Fibroblast of gingiva (primary cell): ENCODE measurements around the gene UBR4.
"Not testable (repeated sequence)": the region's sequence is repeated elsewhere in the genome, so short reads cannot be mapped to it uniquely, and the experiment has no call there.

ENCODE experiments used
- DNase-seq: peaks from one replicate; pipeline ENCODE4 v3.0.0-alpha.2; 2011; ENCODE audit warnings: low read depth

The UBR4 gene

GRCh38 chr1:19190468-19190867 lies 19.6 kb downstream of the UBR4 start:
- DNase-seq = no peak

DNA sequence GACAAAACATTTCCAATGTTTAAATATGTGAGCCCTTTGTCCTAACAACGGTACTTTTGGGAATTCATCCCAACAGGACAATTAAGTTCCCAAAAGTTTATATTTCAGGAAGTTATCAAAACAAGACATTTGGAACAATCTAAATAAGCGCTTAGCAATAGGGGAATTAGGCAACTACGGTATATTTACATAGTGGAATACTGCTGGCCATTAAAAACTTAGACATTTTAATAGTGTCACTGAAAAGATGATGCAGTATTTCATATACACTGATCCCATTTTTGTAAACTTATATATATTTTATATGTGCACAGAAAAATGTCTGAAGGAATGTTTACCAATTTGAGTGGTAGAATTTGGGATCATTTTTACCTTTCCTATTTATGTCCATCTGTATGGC lies 20.8 kb downstream of the UBR4 start:
- DNase-seq = no peak

- no peak for DNase-seq
Measured at GRCh38 chr1:19187852-19188251, 22.2 kb downstream of the UBR4 start.

DNA sequence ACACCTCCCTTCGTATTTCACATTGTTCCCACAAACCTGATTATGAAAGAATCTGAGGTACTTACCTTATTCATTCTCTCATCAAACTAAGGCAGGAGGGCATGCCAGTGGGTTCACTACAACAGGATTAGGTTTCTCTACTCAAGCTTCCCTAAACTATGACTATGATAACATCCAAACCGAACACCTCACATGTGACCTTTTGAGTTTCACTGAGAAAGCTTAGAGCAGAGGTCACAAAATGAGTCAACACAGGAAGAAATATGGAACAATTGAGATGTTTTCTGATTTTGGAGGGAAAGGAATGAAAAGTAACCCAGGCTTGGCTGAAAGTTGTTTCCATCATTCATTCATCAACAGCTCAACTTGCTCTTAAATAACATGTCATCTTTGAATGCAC lies 24.1 kb downstream of the UBR4 start:
- no peak for DNase-seq

- DNase-seq = no peak
Measured at GRCh38 chr1:19182223-19182622, 27.8 kb downstream of the UBR4 start.

- not testable (repeated sequence) for DNase-seq
Measured at GRCh38 chr1:19180265-19180657, 29.8 kb downstream of the UBR4 start.

- peak; percentile 57 for DNase-seq
Measured at GRCh38 chr1:19179597-19180264, 30.3 kb downstream of the UBR4 start.

DNA sequence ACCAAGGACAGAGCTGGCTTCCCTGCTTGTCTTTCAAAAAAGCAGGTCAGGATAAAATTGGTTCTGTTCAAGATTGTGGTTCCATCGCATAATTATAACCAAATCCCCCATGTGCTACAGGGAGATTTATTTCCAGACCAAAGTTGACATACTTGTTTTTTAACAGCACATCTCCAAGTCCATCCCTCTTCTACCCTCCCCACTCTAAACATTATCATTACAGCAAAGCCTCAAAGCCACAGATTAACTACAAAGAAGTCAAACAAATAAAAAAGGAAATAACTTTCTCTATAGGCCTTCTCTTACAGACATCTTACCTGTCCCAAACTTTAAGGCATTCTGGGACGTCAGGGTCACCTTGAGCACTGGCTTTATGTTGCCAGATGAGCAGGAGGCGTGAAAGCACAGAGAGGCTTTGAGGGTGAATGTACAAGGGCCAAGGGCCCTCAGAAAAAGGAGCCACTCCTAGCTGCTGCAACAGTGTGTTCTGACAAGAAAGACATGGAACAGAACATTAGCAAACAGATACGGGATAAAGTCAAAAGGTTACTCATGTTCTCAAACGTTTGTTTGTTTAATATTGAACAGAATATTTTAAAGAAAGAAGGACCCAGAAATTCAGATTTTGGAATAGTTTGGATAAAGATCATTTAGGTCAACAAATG lies 31.2 kb downstream of the UBR4 start:
- DNase-seq = no peak

GRCh38 chr1:19177811-19178210 lies 32.3 kb downstream of the UBR4 start:
- DNase-seq = no peak

- peak; percentile 20 for DNase-seq
Measured at GRCh38 chr1:19169642-19170041, 40.4 kb downstream of the UBR4 start.

- DNase-seq = no peak
Measured at GRCh38 chr1:19167140-19167539, 42.9 kb downstream of the UBR4 start.

DNA sequence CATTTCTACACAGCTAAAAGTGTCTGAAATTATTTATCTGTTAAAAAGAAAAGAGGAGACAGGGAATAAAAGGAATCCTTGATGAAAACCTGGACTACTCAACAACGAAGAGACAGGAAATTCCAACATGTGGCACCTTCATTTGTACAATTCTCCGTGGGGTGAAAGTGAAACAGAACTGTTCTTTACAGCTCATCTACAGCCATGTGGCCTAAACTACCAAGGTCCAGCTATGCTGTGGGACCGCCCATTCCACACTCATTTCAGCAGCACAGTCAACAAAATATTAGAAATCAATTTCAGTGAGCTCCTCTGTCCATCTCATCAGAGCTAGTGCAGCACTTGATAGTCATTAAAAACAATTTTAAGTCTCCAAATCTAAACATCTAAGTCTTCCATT lies 44.0 kb downstream of the UBR4 start:
- no peak for DNase-seq

- no peak for DNase-seq
Measured at GRCh38 chr1:19165501-19165900, 44.6 kb downstream of the UBR4 start.

GRCh38 chr1:19164274-19165015 lies 45.6 kb downstream of the UBR4 start:
- no peak for DNase-seq

DNA sequence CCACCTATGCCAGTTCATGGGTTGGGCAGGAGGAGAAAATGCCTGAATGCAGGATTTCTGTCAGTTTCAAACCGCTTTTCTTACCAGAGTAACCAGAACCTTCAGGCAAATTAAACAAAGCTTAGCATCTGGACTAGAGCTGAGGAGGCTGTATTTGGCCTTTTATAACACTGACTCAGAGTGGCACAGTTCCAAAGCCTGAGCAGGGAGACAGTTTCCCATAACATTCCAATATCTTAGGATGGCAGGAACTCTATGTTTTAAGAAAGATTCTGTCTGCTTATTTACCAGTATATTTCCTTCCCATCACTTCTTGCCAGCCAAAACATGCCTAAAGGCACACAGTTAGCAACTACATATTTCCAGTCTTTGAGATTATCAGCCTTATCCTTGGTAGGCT lies 46.8 kb downstream of the UBR4 start:
- peak; percentile 87 for DNase-seq

DNA sequence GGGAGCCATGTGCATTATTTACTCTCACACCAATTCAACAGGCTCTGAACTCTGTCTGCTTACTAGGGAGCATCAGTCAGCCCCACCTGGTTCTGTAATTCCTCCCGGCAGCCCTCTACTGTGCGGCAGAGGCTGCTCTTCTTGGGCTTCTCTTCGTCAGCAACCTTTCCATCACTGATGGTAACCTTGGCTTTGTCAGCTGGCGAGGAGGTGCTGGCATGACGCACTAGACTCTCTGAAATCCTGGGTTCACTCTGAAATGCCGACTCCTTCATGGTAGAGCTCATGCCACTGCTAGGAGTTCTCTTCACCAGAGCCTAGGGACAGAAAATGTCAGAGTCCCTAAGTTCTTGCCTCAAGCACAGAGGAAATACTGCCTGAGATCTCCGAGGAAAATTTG lies 49.2 kb downstream of the UBR4 start:
- DNase-seq = no peak

DNA sequence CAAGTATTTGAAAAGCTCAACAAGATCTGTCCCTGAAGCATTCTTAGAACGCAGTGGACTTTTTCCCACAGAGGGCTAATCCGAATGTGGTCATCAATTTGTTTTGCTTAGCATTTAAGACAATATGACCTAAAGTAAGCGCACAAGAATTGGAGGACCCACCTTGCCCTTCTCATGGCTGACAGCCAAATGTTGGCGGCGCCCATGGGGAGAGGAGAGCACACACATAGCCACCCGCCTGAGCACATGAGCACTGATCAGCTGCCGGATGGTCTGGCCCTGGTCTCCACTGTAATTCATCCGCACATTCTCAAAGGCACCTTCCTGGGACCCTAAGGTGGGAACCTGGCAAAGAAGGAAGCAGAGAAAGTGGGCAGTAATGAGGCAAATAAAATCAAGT lies 52.4 kb downstream of the UBR4 start:
- no peak for DNase-seq

- DNase-seq = peak; percentile 14
Measured at GRCh38 chr1:19156676-19157075, 53.4 kb downstream of the UBR4 start.

DNA sequence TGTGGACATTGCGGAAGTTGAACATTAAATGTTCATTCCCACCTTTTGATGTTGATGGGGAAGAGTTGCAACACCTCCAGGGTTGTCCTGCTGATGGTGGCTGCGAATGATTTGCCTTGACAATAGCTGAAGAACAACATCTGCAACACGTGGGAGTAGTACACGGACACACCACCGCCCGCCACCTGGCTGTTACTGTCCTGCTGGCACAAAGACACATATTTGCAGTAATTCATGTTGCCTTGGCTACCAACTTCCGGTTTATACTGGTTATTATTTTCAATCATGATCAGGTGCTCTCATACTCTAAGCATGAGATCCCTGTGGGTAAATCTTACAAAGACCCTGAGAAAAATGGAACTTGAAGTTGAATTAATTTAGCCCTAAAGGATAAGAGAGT lies 55.2 kb downstream of the UBR4 start:
- no peak for DNase-seq

- DNase-seq = no peak
Measured at GRCh38 chr1:19153169-19153568, 56.9 kb downstream of the UBR4 start.

GRCh38 chr1:19151537-19151936 lies 58.5 kb downstream of the UBR4 start:
- no peak for DNase-seq

- no peak for DNase-seq
Measured at GRCh38 chr1:19149736-19150135, 60.3 kb downstream of the UBR4 start.

DNA sequence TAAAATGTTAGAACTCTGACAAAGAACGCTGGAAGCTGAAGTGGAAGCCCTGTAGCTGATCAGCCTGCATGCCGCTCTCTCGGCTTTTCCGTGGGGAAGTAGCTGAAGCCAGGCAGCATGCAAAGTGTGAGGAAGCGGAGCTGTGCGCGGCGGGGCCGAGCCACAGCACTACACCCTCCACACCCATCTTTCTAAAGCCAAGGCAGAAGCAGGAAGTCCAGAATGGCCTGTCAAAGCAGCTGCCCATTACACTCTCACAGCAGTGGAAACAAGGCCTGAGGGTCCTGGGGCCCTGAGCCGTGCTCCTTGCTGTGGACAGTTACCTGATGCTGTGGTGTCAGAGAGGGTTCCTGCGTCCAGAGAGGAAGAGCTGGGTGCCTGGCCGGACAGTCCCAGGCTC lies 69.6 kb downstream of the UBR4 start:
- no peak for DNase-seq
